ENCODE results near the gene EFCAB6.

EFCAB6 gene

GRCh38 chr22:43488937-43489336 lies 323.2 kb downstream of the EFCAB6 start:
- H3K27ac ChIP-seq (ENCODE audit: low read depth, low read length), result no peak overlapping the region
- H3K4me3 ChIP-seq (ENCODE audit: low read depth, low read length), result no peak overlapping the region
- no peak overlapping the region for H4K12ac ChIP-seq (ENCODE audit: low read depth, low read length)
- H3K79me1 ChIP-seq (ENCODE audit: low read length), result no peaks in the 10 kb centered on the region
- no peaks in the 10 kb centered on the region for H3K79me2 ChIP-seq (ENCODE audit: control insufficient read depth, insufficient read depth, low read length, poor library complexity)
- H3K9ac ChIP-seq (ENCODE audit: low read length), result no peak overlapping the region
- H3K4me1 ChIP-seq (ENCODE audit: control insufficient read depth in 1 of 2, insufficient read depth in 2 of 2, low read length in 2 of 2), result no peaks in the 10 kb centered on the region
- no peak overlapping the region for H2AK5ac ChIP-seq (ENCODE audit: low read length)
- no peak overlapping the region for H2BK12ac ChIP-seq (ENCODE audit: low read length)
- H3K23ac ChIP-seq (ENCODE audit: low read length), result no peak overlapping the region
- peaks cover 11% of the 10 kb centered on the region for H3K9me3 ChIP-seq (ENCODE audit: insufficient read depth, low read depth, low read length)
- no peak overlapping the region for H3K18ac ChIP-seq (ENCODE audit: low read length)
- no peak overlapping the region for H3K4me2 ChIP-seq (ENCODE audit: low read length)
- no peak for DNase-seq
- H2BK5ac ChIP-seq (ENCODE audit: low read depth, low read length, poor library complexity), result no peak overlapping the region
- H3K27me3 ChIP-seq (ENCODE audit: insufficient read depth, low read length), result no peaks in the 10 kb centered on the region
- H3K4ac ChIP-seq (ENCODE audit: low read depth, low read length), result no peak overlapping the region
- H3K36me3 ChIP-seq (ENCODE audit: control insufficient read depth in 1 of 2, insufficient read depth in 2 of 2, low read length in 2 of 2), result no peaks in the 10 kb centered on the region
- no peak overlapping the region for H4K91ac ChIP-seq (ENCODE audit: low read depth, low read length)
- no CpG with 5 or more reads among the region's 10 CpGs for WGBS (ENCODE audit: extremely low coverage, insufficient coverage, insufficient read length)
- H4K8ac ChIP-seq (ENCODE audit: low read depth, low read length), result no peak overlapping the region
- no peak overlapping the region for H2BK120ac ChIP-seq (ENCODE audit: insufficient read depth, low read length, poor library complexity)
- H2AFZ ChIP-seq (ENCODE audit: insufficient read depth, low read length, poor library complexity), result no peak overlapping the region
- H3K14ac ChIP-seq (ENCODE audit: low read length), result no peak overlapping the region

GRCh38 chr22:43488031-43488866 lies 323.9 kb downstream of the EFCAB6 start:
- WGBS (ENCODE audit: extremely low coverage, insufficient coverage, insufficient read length), result no CpG with 5 or more reads among the region's 26 CpGs

GRCh38 chr22:43487311-43488030 lies 324.6 kb downstream of the EFCAB6 start:
- no peaks in the 10 kb centered on the region for H3K79me1 ChIP-seq (ENCODE audit: low read length)
- no peak overlapping the region for H2BK120ac ChIP-seq (ENCODE audit: insufficient read depth, low read length, poor library complexity)
- peaks cover 8% of the 10 kb centered on the region for H3K9me3 ChIP-seq (ENCODE audit: insufficient read depth, low read depth, low read length)
- H2AK5ac ChIP-seq (ENCODE audit: low read length), result no peak overlapping the region
- H3K23ac ChIP-seq (ENCODE audit: low read length), result no peak overlapping the region
- H3K27ac ChIP-seq (ENCODE audit: low read depth, low read length), result no peak overlapping the region
- no peak overlapping the region for H3K18ac ChIP-seq (ENCODE audit: low read length)
- H3K4ac ChIP-seq (ENCODE audit: low read depth, low read length), result no peak overlapping the region
- H2BK5ac ChIP-seq (ENCODE audit: low read depth, low read length, poor library complexity), result no peak overlapping the region
- H3K14ac ChIP-seq (ENCODE audit: low read length), result no peak overlapping the region
- no peak overlapping the region for H4K8ac ChIP-seq (ENCODE audit: low read depth, low read length)
- H2BK12ac ChIP-seq (ENCODE audit: low read length), result no peak overlapping the region
- no peaks in the 10 kb centered on the region for H3K4me1 ChIP-seq (ENCODE audit: control insufficient read depth in 1 of 2, insufficient read depth in 2 of 2, low read length in 2 of 2)
- no CpG with 5 or more reads among the region's 19 CpGs for WGBS (ENCODE audit: extremely low coverage, insufficient coverage, insufficient read length)
- no peak overlapping the region for H3K4me2 ChIP-seq (ENCODE audit: low read length)
- no peak overlapping the region for H3K4me3 ChIP-seq (ENCODE audit: low read depth, low read length)
- no peak overlapping the region for H3K9ac ChIP-seq (ENCODE audit: low read length)
- H3K27me3 ChIP-seq (ENCODE audit: insufficient read depth, low read length), result no peaks in the 10 kb centered on the region
- no peak for DNase-seq
- no peak overlapping the region for H2AFZ ChIP-seq (ENCODE audit: insufficient read depth, low read length, poor library complexity)
- no peaks in the 10 kb centered on the region for H3K36me3 ChIP-seq (ENCODE audit: control insufficient read depth in 1 of 2, insufficient read depth in 2 of 2, low read length in 2 of 2)
- H3K79me2 ChIP-seq (ENCODE audit: control insufficient read depth, insufficient read depth, low read length, poor library complexity), result no peaks in the 10 kb centered on the region
- H4K12ac ChIP-seq (ENCODE audit: low read depth, low read length), result no peak overlapping the region
- no peak overlapping the region for H4K91ac ChIP-seq (ENCODE audit: low read depth, low read length)

More at GRCh38 chr22:43488031-43488866, 323.9 kb downstream of the EFCAB6 start:
- no peak overlapping the region for H2BK12ac ChIP-seq (ENCODE audit: low read length)
- no peaks in the 10 kb centered on the region for H3K4me1 ChIP-seq (ENCODE audit: control insufficient read depth in 1 of 2, insufficient read depth in 2 of 2, low read length in 2 of 2)
- no peak overlapping the region for H4K8ac ChIP-seq (ENCODE audit: low read depth, low read length)
- no peak overlapping the region for H3K9ac ChIP-seq (ENCODE audit: low read length)
- no peaks in the 10 kb centered on the region for H3K79me1 ChIP-seq (ENCODE audit: low read length)
- H3K4ac ChIP-seq (ENCODE audit: low read depth, low read length), result no peak overlapping the region
- H4K91ac ChIP-seq (ENCODE audit: low read depth, low read length), result no peak overlapping the region
- H2BK5ac ChIP-seq (ENCODE audit: low read depth, low read length, poor library complexity), result no peak overlapping the region
- peaks cover 9% of the 10 kb centered on the region for H3K9me3 ChIP-seq (ENCODE audit: insufficient read depth, low read depth, low read length)
- no peak overlapping the region for H3K18ac ChIP-seq (ENCODE audit: low read length)
- no peak overlapping the region for H3K14ac ChIP-seq (ENCODE audit: low read length)
- H3K4me3 ChIP-seq (ENCODE audit: low read depth, low read length), result no peak overlapping the region
- no peak overlapping the region for H2BK120ac ChIP-seq (ENCODE audit: insufficient read depth, low read length, poor library complexity)
- DNase-seq, result no peak
- H3K79me2 ChIP-seq (ENCODE audit: control insufficient read depth, insufficient read depth, low read length, poor library complexity), result no peaks in the 10 kb centered on the region
- no peaks in the 10 kb centered on the region for H3K27me3 ChIP-seq (ENCODE audit: insufficient read depth, low read length)
- no peak overlapping the region for H3K4me2 ChIP-seq (ENCODE audit: low read length)
- H2AK5ac ChIP-seq (ENCODE audit: low read length), result no peak overlapping the region
- no peak overlapping the region for H3K23ac ChIP-seq (ENCODE audit: low read length)
- no peaks in the 10 kb centered on the region for H3K36me3 ChIP-seq (ENCODE audit: control insufficient read depth in 1 of 2, insufficient read depth in 2 of 2, low read length in 2 of 2)
- no peak overlapping the region for H4K12ac ChIP-seq (ENCODE audit: low read depth, low read length)
- no peak overlapping the region for H2AFZ ChIP-seq (ENCODE audit: insufficient read depth, low read length, poor library complexity)
- no peak overlapping the region for H3K27ac ChIP-seq (ENCODE audit: low read depth, low read length)

- no peak overlapping the region for H2BK12ac ChIP-seq (ENCODE audit: low read length)
- no peaks in the 10 kb centered on the region for H3K79me1 ChIP-seq (ENCODE audit: low read length)
- H4K8ac ChIP-seq (ENCODE audit: low read depth, low read length), result no peak overlapping the region
These were observed 326.5 kb downstream of the EFCAB6 start for GRCh38 chr22:43485502-43486089.

More at GRCh38 chr22:43485502-43486089, 326.5 kb downstream of the EFCAB6 start:
- Histone ChIP-seq H2AK5ac (ENCODE audit: low read length) (no peak overlapping the region), H3K14ac (ENCODE audit: low read length) (no peak overlapping the region), H3K23ac (ENCODE audit: low read length) (no peak overlapping the region), H4K12ac (ENCODE audit: low read depth, low read length) (no peak overlapping the region), H2BK5ac (ENCODE audit: low read depth, low read length, poor library complexity) (no peak overlapping the region), H3K4me1 (ENCODE audit: control insufficient read depth in 1 of 2, insufficient read depth in 2 of 2, low read length in 2 of 2) (no peaks in the 10 kb centered on the region), H2BK120ac (ENCODE audit: insufficient read depth, low read length, poor library complexity) (no peak overlapping the region), H3K27ac (ENCODE audit: low read depth, low read length) (no peak overlapping the region), H4K91ac (ENCODE audit: low read depth, low read length) (no peak overlapping the region), H3K36me3 (ENCODE audit: control insufficient read depth in 1 of 2, insufficient read depth in 2 of 2, low read length in 2 of 2) (no peaks in the 10 kb centered on the region), H2AFZ (ENCODE audit: insufficient read depth, low read length, poor library complexity) (no peak overlapping the region), H3K9ac (ENCODE audit: low read length) (no peak overlapping the region), H3K4me2 (ENCODE audit: low read length) (no peak overlapping the region), H3K79me2 (ENCODE audit: control insufficient read depth, insufficient read depth, low read length, poor library complexity) (no peaks in the 10 kb centered on the region), H3K9me3 (ENCODE audit: insufficient read depth, low read depth, low read length) (no peaks in the 10 kb centered on the region), H3K27me3 (ENCODE audit: insufficient read depth, low read length) (no peaks in the 10 kb centered on the region), H3K18ac (ENCODE audit: low read length) (no peak overlapping the region), H3K4ac (ENCODE audit: low read depth, low read length) (no peak overlapping the region), H3K4me3 (ENCODE audit: low read depth, low read length) (no peak overlapping the region)
- no CpG with 5 or more reads among the region's 20 CpGs for WGBS (ENCODE audit: extremely low coverage, insufficient coverage, insufficient read length)
- DNase-seq, result no peak
